Muscle of leg (tissue), 11 donors: ENCODE measurements around the gene TLR9. TPM values are rescaled to one million over a fixed set of nuclear protein-coding genes. Genes with fewer than 3 reads are reported as not detected.

Source experiments
- DNase-seq: peaks from one replicate; pipeline ENCODE4 v3.0.0; 2013
- H3K27ac ChIP-seq: one replicate; pipeline ENCODE4 v1.5.1; 2013; ENCODE audit warnings: mild to moderate bottlenecking, low read length, control low read depth
- H3K27me3 ChIP-seq: one replicate; pipeline ENCODE4 v1.6.1; 2013; ENCODE audit warnings: low read length; ENCODE audit not compliant: control insufficient read depth, insufficient read depth
- H3K36me3 ChIP-seq: one replicate; pipeline ENCODE4 v1.6.1; 2013; ENCODE audit warnings: low read length; ENCODE audit not compliant: control insufficient read depth, insufficient read depth
- H3K4me1 ChIP-seq: one replicate; pipeline ENCODE4 v1.6.1; 2013; ENCODE audit warnings: low read length; ENCODE audit not compliant: control insufficient read depth, insufficient read depth
- H3K4me3 ChIP-seq: one replicate; pipeline ENCODE4 v1.5.1; 2013; ENCODE audit warnings: low read length, control low read depth
- H3K9me3 ChIP-seq: replicated peaks from 2 replicates; pipeline ENCODE4 v1.6.1; 2013; ENCODE audit warnings: low read depth, low read length; ENCODE audit not compliant: control insufficient read depth
- WGBS: methylation state at CpG from one replicate; pipeline ENCODE4 v1.1.5; 2013; ENCODE audit warnings: missing lambda C conversion rate; ENCODE audit not compliant: insufficient coverage; 5-methylcytosine and 5-hydroxymethylcytosine counted together
- polyA plus RNA-seq, 8 donors: library from polyadenylated mRNA; unstranded; fragments of 120-200 nt; gene quantifications; one replicate each; pipeline versions ENCODE4 v1.2.1 to v1.2.3, GENCODE V29; 2013; ENCODE audit warnings: inconsistent platforms in 1 of 8, low replicate concordance in 1 of 8; ENCODE audit not compliant: insufficient read length in 8 of 8, insufficient read depth in 1 of 8
- total RNA-seq: library from RNA; stranded (reverse); fragments of 120-200 nt; gene quantifications from one replicate; pipeline ENCODE4 v1.2.4, GENCODE V29; 2013

The TLR9 gene
- total and polyA plus RNA-seq, 9 donors: 0.09 to 0.21 (median 0.15) TPM; not detected in 1

DNA sequence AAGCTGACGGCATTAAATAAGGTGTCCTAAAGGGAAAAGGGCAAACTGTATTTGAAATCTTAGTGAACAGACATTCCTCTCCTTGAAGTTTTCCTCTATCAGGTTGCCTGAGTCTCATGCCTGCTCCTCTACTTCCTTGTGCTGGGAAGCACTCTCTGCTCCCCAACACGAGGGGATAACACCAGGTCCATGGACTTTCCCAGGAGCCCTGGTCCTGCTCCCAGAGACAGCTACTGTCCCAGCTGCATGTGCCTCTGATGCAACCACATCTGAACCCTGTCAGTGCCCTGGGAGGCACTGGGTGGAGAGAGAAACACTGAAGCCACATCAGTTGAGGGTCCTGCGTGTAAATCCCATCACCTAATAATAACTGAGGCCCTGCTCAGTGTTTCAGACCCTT is 7.4 kb downstream of the TLR9 start:
- Histone ChIP-seq H3K36me3 (peaks cover 32% of the 10 kb centered on the region), H3K4me1 (peaks cover 71% of the 10 kb centered on the region), H3K9me3 (no peaks in the 10 kb centered on the region), H3K4me3 (no peak overlapping the region), H3K27ac (peak overlapping the region; percentile 94), H3K27me3 (no peaks in the 10 kb centered on the region)
- WGBS: 20% methylated on average over 1 of the region's 3 CpGs
- DNase-seq: no peak

DNA sequence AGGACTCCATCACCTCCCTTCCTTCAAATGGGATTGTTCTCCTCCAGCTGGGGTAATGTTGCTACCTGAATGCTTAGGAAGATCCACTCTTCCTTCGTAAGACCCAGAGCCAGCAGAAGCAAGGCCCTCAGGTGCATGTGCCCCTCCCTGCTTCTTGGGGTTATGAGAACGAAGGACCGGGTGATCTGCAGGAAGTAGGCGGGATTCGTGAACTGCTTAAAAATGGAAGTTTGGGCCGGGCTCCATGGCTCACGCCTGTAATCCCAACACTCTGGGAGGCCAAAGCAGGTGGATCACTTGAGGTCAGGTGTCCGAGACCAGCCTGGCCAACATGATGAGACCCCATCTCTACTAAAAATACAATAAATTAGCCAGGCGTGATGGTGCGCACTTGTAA is 8.0 kb downstream of the TLR9 start:
- no peak for DNase-seq
- Histone ChIP-seq H3K27me3 (no peaks in the 10 kb centered on the region), H3K4me1 (peaks cover 69% of the 10 kb centered on the region), H3K36me3 (peaks cover 37% of the 10 kb centered on the region), H3K27ac (peak overlapping the region; percentile 94), H3K4me3 (no peak overlapping the region), H3K9me3 (no peaks in the 10 kb centered on the region)
- 65% methylated on average over 7 of the region's 10 CpGs for WGBS

DNA sequence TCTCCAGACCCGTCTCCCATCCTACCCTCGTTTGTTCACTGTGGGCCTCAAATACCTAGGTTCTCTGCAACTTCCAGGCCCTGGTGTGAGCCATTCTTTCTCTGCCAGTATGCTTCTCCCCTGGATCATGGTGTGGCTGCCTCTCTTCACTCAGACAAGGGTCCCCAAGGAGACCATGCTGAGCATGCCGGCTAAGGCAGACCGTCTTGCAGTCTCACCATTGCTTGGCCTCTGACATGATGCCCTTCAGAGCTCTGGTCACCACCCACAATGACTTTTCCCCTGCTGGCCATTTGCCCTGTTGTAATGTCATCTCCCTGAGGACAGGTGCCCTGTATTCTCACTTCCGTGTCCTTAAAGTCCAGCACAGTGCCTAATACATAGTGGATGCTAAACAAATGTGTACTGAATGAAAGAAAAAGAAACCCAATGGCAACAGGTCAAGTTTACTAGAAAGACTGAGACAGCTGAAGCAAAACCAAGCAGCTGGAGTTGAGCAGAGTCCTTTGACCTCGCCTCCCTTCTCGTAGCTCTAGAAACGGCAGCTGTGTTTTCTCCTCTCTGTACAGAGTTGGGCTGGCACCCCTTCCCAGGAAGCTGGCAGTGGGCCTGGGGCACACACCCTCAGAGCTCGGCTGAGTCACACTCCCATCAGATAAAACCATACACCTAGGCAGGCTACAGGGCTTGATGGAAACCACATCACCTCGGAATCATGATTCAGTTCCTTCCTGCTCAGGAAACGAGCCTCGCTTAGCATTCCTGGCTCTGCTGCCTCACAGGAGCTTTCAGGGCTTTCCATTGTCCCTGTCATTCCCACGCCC is 8.6 kb downstream of the TLR9 start:
- Histone ChIP-seq H3K9me3 (no peaks in the 10 kb centered on the region), H3K36me3 (peaks cover 43% of the 10 kb centered on the region), H3K27ac (peak overlapping the region; percentile 94), H3K27me3 (no peaks in the 10 kb centered on the region), H3K4me3 (no peak overlapping the region), H3K4me1 (peaks cover 63% of the 10 kb centered on the region)
- peak; percentile 91 for DNase-seq
- 49% methylated on average over 11 of the region's 13 CpGs for WGBS

DNA sequence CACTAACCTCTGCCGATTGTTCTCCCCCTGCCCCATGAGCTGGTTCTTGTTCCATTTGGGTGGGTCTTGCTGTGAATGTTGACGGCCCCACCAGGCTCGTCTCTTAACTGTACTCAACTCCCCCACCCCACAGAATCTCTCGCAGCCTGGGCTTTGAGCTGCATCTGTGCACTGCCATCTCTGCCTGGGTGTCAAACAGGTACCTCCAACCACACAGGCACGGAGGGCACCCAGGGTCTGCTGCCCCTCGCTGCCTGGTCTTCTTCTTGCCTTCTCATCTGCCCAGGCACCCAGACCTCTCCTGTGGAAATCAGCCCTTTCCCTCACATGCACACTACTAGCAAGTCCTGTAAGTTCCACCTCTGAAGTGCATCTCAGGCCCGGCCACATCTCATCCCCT is 10.1 kb downstream of the TLR9 start:
- Histone ChIP-seq H3K9me3 (no peaks in the 10 kb centered on the region), H3K27me3 (no peaks in the 10 kb centered on the region), H3K27ac (no peak overlapping the region), H3K4me1 (peaks cover 48% of the 10 kb centered on the region), H3K36me3 (peaks cover 53% of the 10 kb centered on the region), H3K4me3 (no peak overlapping the region)
- 92% methylated on average over 7 of the region's 7 CpGs for WGBS
- DNase-seq: no peak

DNA sequence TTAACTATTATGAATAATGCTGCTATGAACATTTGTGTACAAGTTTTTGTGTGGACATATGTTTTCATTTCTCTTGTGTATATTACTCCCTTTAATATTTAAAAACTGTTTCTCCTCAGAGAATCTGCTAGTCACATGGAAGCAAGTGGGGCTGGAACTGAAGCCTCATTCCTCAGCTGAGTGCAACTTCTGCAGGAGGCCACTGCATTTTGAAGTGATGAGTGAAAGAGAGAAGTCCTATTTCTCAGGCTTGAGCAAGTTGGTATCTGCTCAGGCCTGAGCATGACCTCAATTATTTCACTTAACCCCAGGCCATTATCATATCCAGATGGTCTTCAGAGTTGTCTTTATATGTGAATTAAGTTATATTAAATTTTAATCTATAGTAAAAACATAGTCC is 11.5 kb downstream of the TLR9 start:
- no peak overlapping the region for H3K27ac ChIP-seq
- no peak overlapping the region for H3K4me3 ChIP-seq
- H3K4me1 ChIP-seq: peaks cover 35% of the 10 kb centered on the region
- H3K36me3 ChIP-seq: peaks cover 68% of the 10 kb centered on the region
- DNase-seq: no peak
- no peaks in the 10 kb centered on the region for H3K27me3 ChIP-seq
- H3K9me3 ChIP-seq: no peaks in the 10 kb centered on the region

DNA sequence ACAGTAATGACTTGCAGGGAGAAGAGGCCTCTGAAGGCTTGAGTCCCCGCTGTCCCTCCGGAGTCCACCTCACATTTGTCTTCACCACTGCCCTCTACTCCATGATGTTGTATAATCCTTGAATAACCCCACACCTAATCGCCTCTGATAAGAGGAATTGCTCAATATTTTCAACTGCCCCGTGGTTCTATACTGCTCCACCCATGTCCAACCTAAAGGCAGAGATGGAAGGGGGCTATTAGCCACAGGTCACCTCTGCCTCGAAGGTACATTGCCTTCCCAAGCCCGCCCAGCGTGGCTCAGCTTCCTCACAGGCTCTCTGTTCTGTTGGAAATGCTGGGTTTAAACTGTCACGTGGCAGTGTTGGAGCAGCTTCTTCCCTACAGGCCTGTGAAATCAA is 12.4 kb downstream of the TLR9 start:
- DNase-seq: no peak
- WGBS: 100% methylated on average over 1 of the region's 8 CpGs
- Histone ChIP-seq H3K27ac (no peak overlapping the region), H3K9me3 (no peaks in the 10 kb centered on the region), H3K27me3 (no peaks in the 10 kb centered on the region), H3K4me1 (peaks cover 26% of the 10 kb centered on the region), H3K36me3 (peaks cover 77% of the 10 kb centered on the region), H3K4me3 (no peak overlapping the region)

DNA sequence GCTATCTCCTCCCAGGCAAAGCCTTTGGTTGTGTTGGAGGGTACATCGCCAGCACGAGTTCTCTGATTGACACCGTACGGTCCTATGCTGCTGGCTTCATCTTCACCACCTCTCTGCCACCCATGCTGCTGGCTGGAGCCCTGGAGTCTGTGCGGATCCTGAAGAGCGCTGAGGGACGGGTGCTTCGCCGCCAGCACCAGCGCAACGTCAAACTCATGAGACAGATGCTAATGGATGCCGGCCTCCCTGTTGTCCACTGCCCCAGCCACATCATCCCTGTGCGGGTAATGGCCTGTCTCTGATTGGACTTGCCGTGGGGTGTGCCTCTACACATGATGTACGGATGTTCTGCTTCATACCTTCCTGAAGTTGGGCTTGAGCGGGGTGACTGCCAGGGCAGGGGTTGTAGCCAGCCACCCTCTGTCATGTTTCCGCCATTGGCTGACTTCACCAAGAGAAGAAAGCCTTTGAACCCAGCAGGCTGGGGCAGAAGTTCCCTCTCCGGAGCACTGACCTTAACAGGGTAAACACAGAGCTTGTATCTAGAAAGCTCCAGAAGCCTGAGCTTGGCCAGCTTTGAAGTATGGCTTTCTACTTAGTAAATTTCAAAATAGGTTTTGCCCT is 14.1 kb downstream of the TLR9 start:
- no peaks in the 10 kb centered on the region for H3K27me3 ChIP-seq
- peaks cover 88% of the 10 kb centered on the region for H3K36me3 ChIP-seq
- H3K4me1 ChIP-seq: peaks cover 11% of the 10 kb centered on the region
- no peak overlapping the region for H3K27ac ChIP-seq
- H3K4me3 ChIP-seq: no peak overlapping the region
- no peak for DNase-seq
- H3K9me3 ChIP-seq: no peaks in the 10 kb centered on the region
- 94% methylated on average over 17 of the region's 18 CpGs for WGBS

DNA sequence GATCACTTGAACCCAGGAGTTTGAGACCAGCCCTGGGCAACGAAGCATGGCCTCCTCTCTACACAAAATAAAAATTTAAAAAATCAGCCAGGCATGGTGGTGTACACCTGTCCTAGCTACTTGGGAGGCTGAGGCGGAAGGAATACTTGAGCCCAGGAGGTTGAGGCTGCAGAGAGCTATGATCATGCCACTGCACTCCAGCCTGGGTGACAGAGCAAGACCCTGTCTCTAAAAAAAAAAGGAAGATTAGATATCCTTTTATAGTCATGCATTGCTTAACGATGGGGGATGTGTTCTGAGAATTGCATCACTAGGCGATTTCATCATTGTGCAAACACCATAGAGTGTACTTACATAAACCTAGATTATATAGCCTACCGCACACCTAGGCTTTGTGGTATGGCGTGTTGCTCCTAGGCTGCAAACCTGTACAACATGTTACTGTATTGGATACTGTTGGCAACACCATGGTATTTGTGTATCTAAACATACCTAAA is 14.8 kb downstream of the TLR9 start:
- Histone ChIP-seq H3K27ac (no peak overlapping the region), H3K9me3 (no peaks in the 10 kb centered on the region), H3K27me3 (no peaks in the 10 kb centered on the region), H3K4me1 (peaks cover 4% of the 10 kb centered on the region), H3K36me3 (peaks cover 93% of the 10 kb centered on the region), H3K4me3 (no peak overlapping the region)
- no peak for DNase-seq
- WGBS: no CpG with 5 or more reads among the region's 6 CpGs

DNA sequence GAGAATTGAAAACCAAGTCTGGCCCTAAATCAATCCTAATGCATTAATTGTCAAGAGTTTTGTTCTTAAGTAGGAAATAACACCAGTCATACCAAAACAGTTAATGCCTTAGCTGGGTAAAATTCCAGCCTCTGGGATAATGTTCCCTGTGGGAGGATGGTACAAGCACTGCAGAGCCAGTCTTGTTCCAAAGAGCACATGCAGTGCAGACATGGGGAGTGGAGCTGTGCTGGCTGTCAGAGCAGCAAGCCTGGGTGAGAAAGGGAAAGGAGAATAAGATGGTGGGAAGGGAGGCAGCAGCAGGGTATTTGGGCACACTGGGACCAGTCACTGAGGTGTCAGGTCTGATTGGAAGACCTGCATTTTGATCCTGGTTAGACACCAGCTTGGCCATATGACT is 15.4 kb downstream of the TLR9 start:
- H3K27me3 ChIP-seq: no peaks in the 10 kb centered on the region
- H3K9me3 ChIP-seq: no peaks in the 10 kb centered on the region
- no peak overlapping the region for H3K27ac ChIP-seq
- H3K36me3 ChIP-seq: peaks cover 92% of the 10 kb centered on the region
- H3K4me1 ChIP-seq: no peaks in the 10 kb centered on the region
- no peak for DNase-seq
- no peak overlapping the region for H3K4me3 ChIP-seq

DNA sequence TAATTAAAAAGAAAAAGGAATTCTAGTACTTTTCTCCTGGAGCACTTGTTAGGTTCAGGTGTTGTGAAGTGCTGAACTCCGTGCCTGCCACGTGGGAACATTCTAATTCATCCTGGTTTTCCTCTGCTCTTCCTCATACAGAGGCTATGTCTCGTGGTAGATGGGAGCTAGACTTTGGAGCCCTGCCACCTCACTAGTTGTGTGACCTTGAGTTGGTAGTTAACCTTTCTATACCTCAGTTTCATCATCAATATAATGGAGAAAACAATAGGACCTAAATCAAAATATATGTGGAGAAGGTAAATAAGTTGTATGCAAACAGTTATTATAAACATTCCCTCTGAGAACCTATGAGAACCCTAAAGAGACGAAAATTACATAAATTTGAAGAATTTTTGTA is 16.9 kb downstream of the TLR9 start:
- no CpG with 5 or more reads among the region's 4 CpGs for WGBS
- Histone ChIP-seq H3K36me3 (peaks cover 93% of the 10 kb centered on the region), H3K27me3 (no peaks in the 10 kb centered on the region), H3K4me1 (no peaks in the 10 kb centered on the region), H3K9me3 (no peaks in the 10 kb centered on the region), H3K27ac (no peak overlapping the region), H3K4me3 (no peak overlapping the region)
- DNase-seq: no peak
